GM23338 (cell line): ENCODE measurements around the gene PICALM. TPM values are rescaled to one million over a fixed set of nuclear protein-coding genes. Genes with fewer than 3 reads are reported as not detected.

Experiments
- ATAC-seq: fragments of 200-7000 bp; cut with Tn5 transposase; 3 replicates; pipeline ENCODE4 v1.9.1; 2020
- DNase-seq: peaks from one replicate; pipeline ENCODE4 v3.0.0-alpha.2; 2015; ENCODE audit warnings: low spot score
- H2AFZ ChIP-seq: fragments of 200-600 bp; sonication (generic); 2 replicates; pipeline ENCODE4 v1.8.0; 2016; ENCODE audit warnings: antibody characterized with exemption, mild to moderate bottlenecking, moderate library complexity
- H3F3A ChIP-seq: fragments of 200-600 bp; sonication (generic); replicated peaks from 2 replicates; pipeline ENCODE4 v1.8.0; 2017; ENCODE audit warnings: antibody characterized with exemption, mixed run types, low read depth
- H3K27ac ChIP-seq: fragments of 200-600 bp; sonication (generic); 2 replicates; pipeline ENCODE4 v1.6.1; 2016; ENCODE audit warnings: low read depth
- H3K27me3 ChIP-seq: fragments of 200-600 bp; sonication (generic); 2 replicates; pipeline ENCODE4 v1.8.0; 2016; ENCODE audit warnings: mild to moderate bottlenecking, mixed run types, moderate library complexity; ENCODE audit not compliant: insufficient read depth
- H3K36me3 ChIP-seq: fragments of 200-600 bp; sonication (generic); 2 replicates; pipeline ENCODE4 v1.8.0; 2016; ENCODE audit warnings: mild to moderate bottlenecking; ENCODE audit not compliant: insufficient read depth
- H3K4me1 ChIP-seq: fragments of 200-600 bp; sonication (generic); 2 replicates; pipeline ENCODE4 v1.8.0; 2016; ENCODE audit warnings: mild to moderate bottlenecking, moderate library complexity; ENCODE audit not compliant: insufficient read depth
- H3K4me2 ChIP-seq: fragments of 200-600 bp; sonication (generic); 2 replicates; pipeline ENCODE4 v1.7.1; 2017; ENCODE audit warnings: mixed run types
- H3K4me3 ChIP-seq: fragments of 200-600 bp; sonication (generic); 2 replicates; pipeline ENCODE4 v1.6.1; 2016; ENCODE audit warnings: mixed run types
- H3K79me2 ChIP-seq: fragments of 200-600 bp; sonication (generic); replicated peaks from 2 replicates; pipeline ENCODE4 v1.8.0; 2017; ENCODE audit warnings: mild to moderate bottlenecking; ENCODE audit not compliant: insufficient read depth
- H3K9me2 ChIP-seq: fragments of 200-600 bp; sonication (generic); 2 replicates; pipeline ENCODE4 v1.8.0; 2017; ENCODE audit not compliant: insufficient read depth
- H4K20me1 ChIP-seq: fragments of 200-600 bp; sonication (generic); replicated peaks from 2 replicates; pipeline ENCODE4 v1.8.0; 2017; ENCODE audit warnings: mild to moderate bottlenecking; ENCODE audit not compliant: insufficient read depth
- H3K27ac Mint-ChIP-seq: 2 replicates; pipeline ENCODE4 v1.8.0; 2020; ENCODE audit warnings: inconsistent platforms, mild to moderate bottlenecking, moderate library complexity, mixed read lengths
- H3K27me3 Mint-ChIP-seq: 3 replicates; pipeline ENCODE4 v1.8.0; 2022; ENCODE audit warnings: low read depth, mild to moderate bottlenecking, moderate library complexity, mixed read lengths, inconsistent platforms; ENCODE audit not compliant: insufficient read depth, poor library complexity
- H3K36me3 Mint-ChIP-seq: 3 replicates; pipeline ENCODE4 v1.8.0; 2021; ENCODE audit warnings: low read depth, mild to moderate bottlenecking, inconsistent platforms, moderate library complexity, mixed read lengths
- H3K4me1 Mint-ChIP-seq: 3 replicates; pipeline ENCODE4 v1.8.0; 2020; ENCODE audit warnings: mild to moderate bottlenecking, inconsistent platforms, mixed read lengths
- H3K4me3 Mint-ChIP-seq: 3 replicates; pipeline ENCODE4 v1.8.0; 2021; ENCODE audit warnings: moderate library complexity, mild to moderate bottlenecking, inconsistent platforms, mixed read lengths
- H3K9me3 Mint-ChIP-seq: 3 replicates; pipeline ENCODE4 v1.8.0; 2020; ENCODE audit warnings: moderate library complexity, mild to moderate bottlenecking, inconsistent platforms, mixed read lengths
- CREB1 ChIP-seq: fragments of 250-450 bp; sonication (Bioruptor Pico); IDR thresholded peaks from 2 replicates; pipeline ENCODE4 v1.5.0; 2020; ENCODE audit warnings: low read depth, mild to moderate bottlenecking, moderate library complexity
- EZH2phosphoT487 ChIP-seq: fragments of 200-600 bp; sonication (generic); IDR thresholded peaks from one replicate; pipeline ENCODE4 v1.8.1; 2018; ENCODE audit warnings: antibody characterized with exemption; ENCODE audit not compliant: unreplicated experiment
- JUNB ChIP-seq: IDR thresholded peaks from one replicate; pipeline ENCODE4 v1.6.1; 2016; ENCODE audit warnings: antibody characterized with exemption; ENCODE audit not compliant: unreplicated experiment
- NANOG ChIP-seq: IDR thresholded peaks from 2 replicates; pipeline ENCODE4 v1.6.1; 2016; ENCODE audit warnings: antibody characterized with exemption, borderline replicate concordance
- POLR2AphosphoS5 ChIP-seq: IDR thresholded peaks from 2 replicates; pipeline ENCODE4 v1.6.1; 2016; ENCODE audit warnings: antibody characterized with exemption, low read depth
- STAT1 ChIP-seq: IDR thresholded peaks from one replicate; pipeline ENCODE4 v1.6.1; 2016; ENCODE audit warnings: antibody characterized with exemption; ENCODE audit not compliant: unreplicated experiment
- ZNF114 ChIP-seq: fragments of 250-450 bp; sonication (Bioruptor Pico); IDR thresholded peaks from 2 replicates; pipeline ENCODE4 v1.5.0; 2020; ENCODE audit warnings: mild to moderate bottlenecking, moderate library complexity
- ZNF331 ChIP-seq: fragments of 250-450 bp; sonication (Bioruptor Pico); IDR thresholded peaks from 2 replicates; pipeline ENCODE4 v1.5.0; 2020; ENCODE audit warnings: low read depth, mild to moderate bottlenecking, moderate library complexity
- polyA plus RNA-seq: library from polyadenylated mRNA; unstranded; fragments of >200 nt; fragmentation: Nextera tagmentation; extraction: Ambion mirVana; gene quantifications from 2 replicates; pipeline ENCODE4 v1.2.1, GENCODE V29; 2016
- total RNA-seq: library from RNA; depleted of rRNA; stranded (reverse); fragments of >200 nt; shearing (Covaris generic); gene quantifications from 2 replicates; pipeline ENCODE4 v1.2.3, GENCODE V29; 2014
- TF ChIP-seq, protein P1 (sequence below): IDR thresholded peaks from one replicate; pipeline ENCODE4 v1.6.1; 2018; ENCODE audit warnings: antibody characterized with exemption; ENCODE audit not compliant: unreplicated experiment
- TF ChIP-seq, protein P2 (sequence below): fragments of 250-450 bp; sonication (Bioruptor Pico); IDR thresholded peaks from 2 replicates; pipeline ENCODE4 v1.5.0; 2020; ENCODE audit warnings: mild to moderate bottlenecking, moderate library complexity
- TF ChIP-seq, protein P3 (sequence below): IDR thresholded peaks from 2 replicates; pipeline ENCODE4 v1.6.1; 2016; ENCODE audit warnings: antibody characterized with exemption
- TF ChIP-seq, protein P4 (sequence below), 2 experiments: fragments of 200-600 bp in 1 of 2; sonication (generic) in 1 of 2; conservative IDR thresholded peaks; 2 replicates each; pipeline versions ENCODE4 v1.5.1 to v1.6.1; 2016 to 2017; ENCODE audit warnings: antibody characterized with exemption in 2 of 2, low read depth in 2 of 2, mild to moderate bottlenecking in 2 of 2, moderate library complexity in 1 of 2

The PICALM gene
- total and polyA plus RNA-seq, 2 experiments from 2014 or later: 27.9 to 134 TPM

DNA sequence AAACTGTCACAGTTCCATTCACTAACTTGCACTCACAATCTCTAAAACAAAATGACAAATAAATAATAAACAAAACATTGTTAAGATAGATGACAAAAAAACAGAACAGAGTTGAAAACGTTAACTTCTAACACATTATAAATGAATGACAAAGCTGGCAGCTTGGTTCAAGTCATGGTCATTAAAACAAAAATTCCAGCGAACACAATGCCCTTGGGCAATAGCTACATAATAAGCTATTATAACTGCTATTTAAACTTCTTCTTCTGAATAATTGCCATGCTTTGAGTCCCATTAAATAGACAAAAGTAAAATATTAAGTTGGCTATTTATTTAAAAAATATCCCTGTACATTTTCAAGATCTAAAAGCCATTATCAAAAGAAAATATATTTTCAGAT is 54.7 kb downstream of the PICALM start (continued):
- TF ChIP-seq, protein P1, sequence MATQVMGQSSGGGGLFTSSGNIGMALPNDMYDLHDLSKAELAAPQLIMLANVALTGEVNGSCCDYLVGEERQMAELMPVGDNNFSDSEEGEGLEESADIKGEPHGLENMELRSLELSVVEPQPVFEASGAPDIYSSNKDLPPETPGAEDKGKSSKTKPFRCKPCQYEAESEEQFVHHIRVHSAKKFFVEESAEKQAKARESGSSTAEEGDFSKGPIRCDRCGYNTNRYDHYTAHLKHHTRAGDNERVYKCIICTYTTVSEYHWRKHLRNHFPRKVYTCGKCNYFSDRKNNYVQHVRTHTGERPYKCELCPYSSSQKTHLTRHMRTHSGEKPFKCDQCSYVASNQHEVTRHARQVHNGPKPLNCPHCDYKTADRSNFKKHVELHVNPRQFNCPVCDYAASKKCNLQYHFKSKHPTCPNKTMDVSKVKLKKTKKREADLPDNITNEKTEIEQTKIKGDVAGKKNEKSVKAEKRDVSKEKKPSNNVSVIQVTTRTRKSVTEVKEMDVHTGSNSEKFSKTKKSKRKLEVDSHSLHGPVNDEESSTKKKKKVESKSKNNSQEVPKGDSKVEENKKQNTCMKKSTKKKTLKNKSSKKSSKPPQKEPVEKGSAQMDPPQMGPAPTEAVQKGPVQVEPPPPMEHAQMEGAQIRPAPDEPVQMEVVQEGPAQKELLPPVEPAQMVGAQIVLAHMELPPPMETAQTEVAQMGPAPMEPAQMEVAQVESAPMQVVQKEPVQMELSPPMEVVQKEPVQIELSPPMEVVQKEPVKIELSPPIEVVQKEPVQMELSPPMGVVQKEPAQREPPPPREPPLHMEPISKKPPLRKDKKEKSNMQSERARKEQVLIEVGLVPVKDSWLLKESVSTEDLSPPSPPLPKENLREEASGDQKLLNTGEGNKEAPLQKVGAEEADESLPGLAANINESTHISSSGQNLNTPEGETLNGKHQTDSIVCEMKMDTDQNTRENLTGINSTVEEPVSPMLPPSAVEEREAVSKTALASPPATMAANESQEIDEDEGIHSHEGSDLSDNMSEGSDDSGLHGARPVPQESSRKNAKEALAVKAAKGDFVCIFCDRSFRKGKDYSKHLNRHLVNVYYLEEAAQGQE: no peak
- no peak for TF ChIP-seq ZNF331 (CRISPR knock-in tag)

DNA sequence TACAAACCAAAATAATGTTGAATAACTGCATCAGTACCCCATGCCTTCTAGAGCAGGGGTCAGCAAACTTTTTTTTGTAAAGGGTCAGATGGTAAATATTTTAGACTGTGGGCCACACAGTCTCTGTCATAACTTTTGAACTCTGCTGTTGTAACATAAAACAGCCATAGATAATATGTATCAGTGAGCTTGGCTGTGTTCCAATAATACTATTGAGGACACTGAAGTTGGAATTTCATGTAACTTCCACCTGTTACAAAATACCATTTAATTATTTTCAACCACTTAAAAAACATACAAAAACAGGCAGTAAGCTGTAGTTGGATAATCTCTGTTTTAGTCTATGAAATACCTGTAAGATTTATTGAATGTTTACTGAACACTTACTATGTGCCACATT is 55.2 kb downstream of the PICALM start:
- Histone ChIP-seq H3K27me3 (no peaks in the 10 kb centered on the region), H3K36me3 (no peaks in the 10 kb centered on the region), H3K9me2 (no peaks in the 10 kb centered on the region), H3K4me1 (no peaks in the 10 kb centered on the region), H2AFZ (no peak overlapping the region), H3F3A (no peaks in the 10 kb centered on the region), H3K79me2 (no peaks in the 10 kb centered on the region), H3K4me3 (no peak overlapping the region), H3K4me2 (no peak overlapping the region), H4K20me1 (no peaks in the 10 kb centered on the region), H3K27ac (no peak overlapping the region)
- peaks cover 13% of the 10 kb centered on the region; the same call in 2 of the 3 replicates for H3K36me3 Mint-ChIP-seq
- DNase-seq (no peak), ATAC-seq (no peak)
- no peaks in the 10 kb centered on the region for H3K27me3 Mint-ChIP-seq
- no peaks in the 10 kb centered on the region for H3K4me1 Mint-ChIP-seq
- H3K27ac Mint-ChIP-seq: no peak overlapping the region
- no peaks in the 10 kb centered on the region for H3K9me3 Mint-ChIP-seq
- H3K4me3 Mint-ChIP-seq: no peak overlapping the region
- TF ChIP-seq STAT1 (no peak), NANOG (no peak), ZNF114 (CRISPR knock-in tag) (no peak), POLR2AphosphoS5 (no peak), CREB1 (no peak), EZH2phosphoT487 (no peak), JUNB (no peak)
- TF ChIP-seq, protein P2, sequence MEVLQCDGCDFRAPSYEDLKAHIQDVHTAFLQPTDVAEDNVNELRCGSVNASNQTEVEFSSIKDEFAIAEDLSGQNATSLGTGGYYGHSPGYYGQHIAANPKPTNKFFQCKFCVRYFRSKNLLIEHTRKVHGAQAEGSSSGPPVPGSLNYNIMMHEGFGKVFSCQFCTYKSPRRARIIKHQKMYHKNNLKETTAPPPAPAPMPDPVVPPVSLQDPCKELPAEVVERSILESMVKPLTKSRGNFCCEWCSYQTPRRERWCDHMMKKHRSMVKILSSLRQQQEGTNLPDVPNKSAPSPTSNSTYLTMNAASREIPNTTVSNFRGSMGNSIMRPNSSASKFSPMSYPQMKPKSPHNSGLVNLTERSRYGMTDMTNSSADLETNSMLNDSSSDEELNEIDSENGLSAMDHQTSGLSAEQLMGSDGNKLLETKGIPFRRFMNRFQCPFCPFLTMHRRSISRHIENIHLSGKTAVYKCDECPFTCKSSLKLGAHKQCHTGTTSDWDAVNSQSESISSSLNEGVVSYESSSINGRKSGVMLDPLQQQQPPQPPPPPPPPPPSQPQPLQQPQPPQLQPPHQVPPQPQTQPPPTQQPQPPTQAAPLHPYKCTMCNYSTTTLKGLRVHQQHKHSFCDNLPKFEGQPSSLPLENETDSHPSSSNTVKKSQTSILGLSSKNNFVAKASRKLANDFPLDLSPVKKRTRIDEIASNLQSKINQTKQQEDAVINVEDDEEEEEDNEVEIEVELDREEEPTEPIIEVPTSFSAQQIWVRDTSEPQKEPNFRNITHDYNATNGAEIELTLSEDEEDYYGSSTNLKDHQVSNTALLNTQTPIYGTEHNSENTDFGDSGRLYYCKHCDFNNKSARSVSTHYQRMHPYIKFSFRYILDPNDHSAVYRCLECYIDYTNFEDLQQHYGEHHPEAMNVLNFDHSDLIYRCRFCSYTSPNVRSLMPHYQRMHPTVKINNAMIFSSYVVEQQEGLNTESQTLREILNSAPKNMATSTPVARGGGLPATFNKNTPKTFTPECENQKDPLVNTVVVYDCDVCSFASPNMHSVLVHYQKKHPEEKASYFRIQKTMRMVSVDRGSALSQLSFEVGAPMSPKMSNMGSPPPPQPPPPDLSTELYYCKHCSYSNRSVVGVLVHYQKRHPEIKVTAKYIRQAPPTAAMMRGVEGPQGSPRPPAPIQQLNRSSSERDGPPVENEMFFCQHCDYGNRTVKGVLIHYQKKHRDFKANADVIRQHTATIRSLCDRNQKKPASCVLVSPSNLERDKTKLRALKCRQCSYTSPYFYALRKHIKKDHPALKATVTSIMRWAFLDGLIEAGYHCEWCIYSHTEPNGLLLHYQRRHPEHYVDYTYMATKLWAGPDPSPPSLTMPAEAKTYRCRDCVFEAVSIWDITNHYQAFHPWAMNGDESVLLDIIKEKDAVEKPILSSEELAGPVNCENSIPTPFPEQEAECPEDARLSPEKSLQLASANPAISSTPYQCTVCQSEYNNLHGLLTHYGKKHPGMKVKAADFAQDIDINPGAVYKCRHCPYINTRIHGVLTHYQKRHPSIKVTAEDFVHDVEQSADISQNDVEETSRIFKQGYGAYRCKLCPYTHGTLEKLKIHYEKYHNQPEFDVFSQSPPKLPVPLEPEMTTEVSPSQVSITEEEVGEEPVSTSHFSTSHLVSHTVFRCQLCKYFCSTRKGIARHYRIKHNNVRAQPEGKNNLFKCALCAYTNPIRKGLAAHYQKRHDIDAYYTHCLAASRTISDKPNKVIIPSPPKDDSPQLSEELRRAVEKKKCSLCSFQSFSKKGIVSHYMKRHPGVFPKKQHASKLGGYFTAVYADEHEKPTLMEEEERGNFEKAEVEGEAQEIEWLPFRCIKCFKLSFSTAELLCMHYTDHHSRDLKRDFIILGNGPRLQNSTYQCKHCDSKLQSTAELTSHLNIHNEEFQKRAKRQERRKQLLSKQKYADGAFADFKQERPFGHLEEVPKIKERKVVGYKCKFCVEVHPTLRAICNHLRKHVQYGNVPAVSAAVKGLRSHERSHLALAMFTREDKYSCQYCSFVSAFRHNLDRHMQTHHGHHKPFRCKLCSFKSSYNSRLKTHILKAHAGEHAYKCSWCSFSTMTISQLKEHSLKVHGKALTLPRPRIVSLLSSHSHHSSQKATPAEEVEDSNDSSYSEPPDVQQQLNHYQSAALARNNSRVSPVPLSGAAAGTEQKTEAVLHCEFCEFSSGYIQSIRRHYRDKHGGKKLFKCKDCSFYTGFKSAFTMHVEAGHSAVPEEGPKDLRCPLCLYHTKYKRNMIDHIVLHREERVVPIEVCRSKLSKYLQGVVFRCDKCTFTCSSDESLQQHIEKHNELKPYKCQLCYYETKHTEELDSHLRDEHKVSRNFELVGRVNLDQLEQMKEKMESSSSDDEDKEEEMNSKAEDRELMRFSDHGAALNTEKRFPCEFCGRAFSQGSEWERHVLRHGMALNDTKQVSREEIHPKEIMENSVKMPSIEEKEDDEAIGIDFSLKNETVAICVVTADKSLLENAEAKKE (CRISPR knock-in tag): no peak
- TF ChIP-seq, protein P3, sequence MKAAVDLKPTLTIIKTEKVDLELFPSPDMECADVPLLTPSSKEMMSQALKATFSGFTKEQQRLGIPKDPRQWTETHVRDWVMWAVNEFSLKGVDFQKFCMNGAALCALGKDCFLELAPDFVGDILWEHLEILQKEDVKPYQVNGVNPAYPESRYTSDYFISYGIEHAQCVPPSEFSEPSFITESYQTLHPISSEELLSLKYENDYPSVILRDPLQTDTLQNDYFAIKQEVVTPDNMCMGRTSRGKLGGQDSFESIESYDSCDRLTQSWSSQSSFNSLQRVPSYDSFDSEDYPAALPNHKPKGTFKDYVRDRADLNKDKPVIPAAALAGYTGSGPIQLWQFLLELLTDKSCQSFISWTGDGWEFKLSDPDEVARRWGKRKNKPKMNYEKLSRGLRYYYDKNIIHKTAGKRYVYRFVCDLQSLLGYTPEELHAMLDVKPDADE: no peak
- TF ChIP-seq, protein P4, sequence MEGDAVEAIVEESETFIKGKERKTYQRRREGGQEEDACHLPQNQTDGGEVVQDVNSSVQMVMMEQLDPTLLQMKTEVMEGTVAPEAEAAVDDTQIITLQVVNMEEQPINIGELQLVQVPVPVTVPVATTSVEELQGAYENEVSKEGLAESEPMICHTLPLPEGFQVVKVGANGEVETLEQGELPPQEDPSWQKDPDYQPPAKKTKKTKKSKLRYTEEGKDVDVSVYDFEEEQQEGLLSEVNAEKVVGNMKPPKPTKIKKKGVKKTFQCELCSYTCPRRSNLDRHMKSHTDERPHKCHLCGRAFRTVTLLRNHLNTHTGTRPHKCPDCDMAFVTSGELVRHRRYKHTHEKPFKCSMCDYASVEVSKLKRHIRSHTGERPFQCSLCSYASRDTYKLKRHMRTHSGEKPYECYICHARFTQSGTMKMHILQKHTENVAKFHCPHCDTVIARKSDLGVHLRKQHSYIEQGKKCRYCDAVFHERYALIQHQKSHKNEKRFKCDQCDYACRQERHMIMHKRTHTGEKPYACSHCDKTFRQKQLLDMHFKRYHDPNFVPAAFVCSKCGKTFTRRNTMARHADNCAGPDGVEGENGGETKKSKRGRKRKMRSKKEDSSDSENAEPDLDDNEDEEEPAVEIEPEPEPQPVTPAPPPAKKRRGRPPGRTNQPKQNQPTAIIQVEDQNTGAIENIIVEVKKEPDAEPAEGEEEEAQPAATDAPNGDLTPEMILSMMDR (conservative IDR thresholded peaks at IDR 0.05; ENCODE audit: low read depth in 2 of 2): no peak
